ENCODE data around the gene GNAI1.

GNAI1 gene

DNA sequence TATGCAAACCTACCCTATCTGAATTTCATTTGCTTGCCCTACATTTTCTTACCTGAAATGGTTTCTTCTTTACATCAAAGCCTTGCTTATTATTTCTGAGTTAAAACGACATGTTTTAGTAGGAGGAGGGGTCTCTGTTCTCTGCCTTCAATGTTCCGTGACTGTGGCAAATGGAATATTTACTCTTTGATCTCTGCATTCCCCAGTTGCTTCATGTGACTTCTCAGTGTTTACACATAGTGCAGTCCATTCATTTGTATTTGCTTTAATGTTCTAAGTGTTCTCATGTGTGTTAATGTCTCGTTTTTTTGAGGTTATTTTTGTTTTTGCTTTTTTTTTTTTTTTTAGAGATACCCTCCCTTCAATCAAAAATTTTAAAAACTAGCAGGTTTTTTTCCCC, 75.8 kb downstream of the GNAI1 start:
- DNase-seq = no peak

GRCh38 chr7:80213814-80214213, 79.2 kb downstream of the GNAI1 start:
- no peak for DNase-seq

DNA sequence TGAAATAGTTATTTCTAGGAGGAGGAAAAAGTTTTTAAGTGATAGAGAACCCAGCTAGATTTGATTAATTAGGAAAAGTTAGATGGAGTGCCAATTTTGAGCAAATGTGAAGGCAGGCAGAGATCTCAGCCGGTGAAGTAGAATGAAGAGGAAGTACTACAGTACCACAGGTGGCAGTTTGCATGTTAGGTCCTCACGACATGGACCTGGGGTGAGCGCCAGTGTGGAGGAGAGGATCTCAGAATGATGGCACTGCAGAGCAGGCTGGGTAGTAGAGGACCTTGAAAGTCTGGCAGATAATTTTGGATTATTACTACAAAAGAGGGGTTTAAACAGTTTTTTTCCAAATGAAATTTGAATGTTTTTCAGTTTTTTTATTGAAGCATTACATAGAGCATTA, 81.1 kb downstream of the GNAI1 start:
- no peak for DNase-seq

DNA sequence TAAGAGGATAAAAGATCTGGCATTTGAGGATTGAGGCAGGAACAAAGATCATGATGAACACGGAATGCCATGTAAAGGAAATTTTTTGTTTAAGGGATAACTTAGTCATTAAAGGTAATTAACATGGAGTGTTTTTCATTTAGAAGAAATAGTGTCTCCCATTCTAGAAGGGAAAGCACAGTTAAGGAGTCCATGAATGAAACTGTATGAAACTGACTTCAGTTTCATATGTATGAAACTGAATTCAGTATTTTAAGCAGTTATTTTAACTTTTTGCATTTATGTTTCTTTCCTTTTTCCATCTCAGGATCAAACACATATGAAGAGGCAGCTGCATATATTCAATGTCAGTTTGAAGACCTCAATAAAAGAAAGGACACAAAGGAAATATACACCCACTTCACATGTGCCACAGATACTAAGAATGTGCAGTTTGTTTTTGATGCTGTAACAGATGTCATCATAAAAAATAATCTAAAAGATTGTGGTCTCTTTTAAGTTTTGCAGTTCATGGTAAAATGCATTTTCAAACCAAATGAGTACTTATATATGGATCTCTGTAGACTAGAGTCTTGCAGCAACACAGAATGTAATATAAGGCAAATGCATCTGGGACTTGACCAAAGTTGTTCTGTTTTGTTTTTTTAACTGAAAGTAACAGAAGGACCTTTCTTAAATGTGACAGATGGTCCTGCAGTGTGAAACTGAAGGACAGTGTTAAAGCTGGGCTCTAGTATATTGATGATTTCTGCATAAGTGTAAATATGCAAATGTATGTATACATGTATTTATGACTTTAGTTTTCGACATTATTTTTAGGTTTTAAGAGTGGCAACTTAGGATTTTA, 82.6 kb downstream of the GNAI1 start:
- no peak for DNase-seq

GRCh38 chr7:80218723-80219122, 84.1 kb downstream of the GNAI1 start:
- no peak for DNase-seq

- no peak for DNase-seq
Observed at GRCh38 chr7:80220022-80220634, 85.5 kb downstream of the GNAI1 start.

DNA sequence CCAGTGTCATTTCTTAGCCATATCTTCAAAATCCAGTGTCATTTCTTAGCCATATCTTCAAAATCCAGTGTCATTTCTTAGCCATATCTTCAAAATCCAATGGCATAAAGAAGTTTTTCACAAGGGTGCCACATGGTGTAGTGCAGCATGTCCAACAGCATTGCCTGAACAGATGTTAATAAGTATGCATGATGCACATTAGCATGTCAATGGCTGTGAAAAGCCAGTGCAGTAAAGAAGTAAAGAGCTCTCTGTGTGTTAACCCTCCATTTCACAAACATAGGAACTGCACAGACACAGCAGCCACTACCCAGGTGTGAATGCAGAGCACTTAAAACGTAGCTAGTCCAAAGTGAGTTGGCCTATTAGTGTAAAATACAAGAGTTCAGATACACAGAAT, 89.8 kb downstream of the GNAI1 start:
- peak in 1 of 51 donors; percentile 5 for DNase-seq

GRCh38 chr7:80225361-80225760, 90.7 kb downstream of the GNAI1 start:
- no peak for DNase-seq

DNA sequence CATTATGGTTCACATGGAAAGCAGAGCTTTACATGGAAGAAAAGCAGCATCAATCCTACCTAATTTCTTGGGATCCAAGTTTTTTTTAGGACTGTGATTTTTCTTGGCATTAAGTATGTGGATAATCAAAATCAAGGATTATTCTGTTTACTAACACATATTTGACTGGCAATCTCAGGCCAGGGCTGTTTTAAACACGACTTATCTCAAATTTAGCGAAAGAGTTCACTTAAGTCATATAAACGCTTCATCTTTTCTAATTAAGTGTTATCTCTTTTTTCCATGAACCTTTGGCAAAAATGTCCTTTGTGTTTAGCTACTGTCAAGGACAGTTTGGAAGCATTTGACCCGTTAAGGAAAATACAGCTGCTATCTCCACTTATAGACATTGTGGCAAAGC, 92.0 kb downstream of the GNAI1 start:
- no peak for DNase-seq

- DNase-seq = no peak
Observed at GRCh38 chr7:80230327-80230726, 95.7 kb downstream of the GNAI1 start.

GRCh38 chr7:80231707-80232106, 97.1 kb downstream of the GNAI1 start:
- no peak for DNase-seq

GRCh38 chr7:80232979-80233724, 98.5 kb downstream of the GNAI1 start:
- no peak for DNase-seq

GRCh38 chr7:80235334-80235733, 100.7 kb downstream of the GNAI1 start:
- DNase-seq = no peak

DNA sequence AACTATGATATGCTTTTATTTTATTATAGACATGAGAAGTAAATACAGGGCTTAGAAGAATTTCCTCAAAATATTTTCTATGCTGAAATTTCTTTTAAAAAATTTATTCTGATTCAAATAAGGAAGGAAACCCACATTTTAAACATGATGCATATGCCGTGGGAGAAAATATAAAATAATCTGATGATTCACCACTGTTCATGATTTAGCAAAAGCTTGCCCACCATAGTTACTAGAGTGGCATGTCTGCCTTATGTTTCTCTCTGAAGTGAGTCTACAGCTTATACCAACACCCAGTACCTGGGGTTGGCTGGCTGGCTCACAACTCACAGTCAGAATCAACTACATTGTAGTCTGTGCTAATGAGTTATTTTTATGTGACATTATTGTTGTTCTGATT, 102.0 kb downstream of the GNAI1 start:
- no peak for DNase-seq

GRCh38 chr7:80240265-80241025, 105.8 kb downstream of the GNAI1 start:
- DNase-seq = no peak

DNA sequence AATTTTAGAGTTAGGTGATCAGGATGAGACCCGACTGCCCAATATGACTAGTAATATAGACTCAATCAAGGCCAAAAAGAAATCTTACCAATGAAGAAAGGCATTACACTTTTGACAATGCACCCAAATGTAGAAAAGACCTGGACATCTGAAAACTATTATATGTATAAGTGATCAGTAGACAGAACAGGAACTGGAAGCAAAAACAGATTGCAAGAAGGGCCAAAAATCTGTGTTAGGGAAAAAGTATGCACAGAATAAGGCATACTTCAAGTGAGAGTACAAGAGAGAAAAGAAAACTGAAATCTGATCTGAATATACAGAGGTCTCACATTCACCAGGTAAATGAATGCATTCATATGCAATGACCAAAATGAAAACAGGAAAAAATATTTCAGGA, 107.0 kb downstream of the GNAI1 start:
- DNase-seq = no peak

DNA sequence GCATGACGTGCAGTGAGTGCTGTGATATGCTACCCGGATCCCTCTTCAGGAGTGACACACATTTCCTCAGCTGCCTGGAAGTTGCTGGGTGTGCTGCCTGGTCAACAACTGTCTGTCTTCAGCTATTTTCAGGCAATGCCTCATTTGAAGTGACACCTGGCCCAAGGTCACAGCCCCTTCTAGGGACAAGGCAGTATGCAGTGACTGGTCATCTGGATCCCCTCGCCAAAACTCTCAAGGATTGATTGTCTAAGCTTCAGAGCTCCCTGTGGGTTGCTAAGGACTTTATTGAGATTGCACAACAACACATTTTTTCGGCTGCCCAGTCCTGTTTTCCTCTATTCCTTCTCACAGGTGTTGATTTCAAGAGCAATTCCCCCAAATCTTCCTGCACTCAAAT, 108.8 kb downstream of the GNAI1 start:
- no peak for DNase-seq

DNA sequence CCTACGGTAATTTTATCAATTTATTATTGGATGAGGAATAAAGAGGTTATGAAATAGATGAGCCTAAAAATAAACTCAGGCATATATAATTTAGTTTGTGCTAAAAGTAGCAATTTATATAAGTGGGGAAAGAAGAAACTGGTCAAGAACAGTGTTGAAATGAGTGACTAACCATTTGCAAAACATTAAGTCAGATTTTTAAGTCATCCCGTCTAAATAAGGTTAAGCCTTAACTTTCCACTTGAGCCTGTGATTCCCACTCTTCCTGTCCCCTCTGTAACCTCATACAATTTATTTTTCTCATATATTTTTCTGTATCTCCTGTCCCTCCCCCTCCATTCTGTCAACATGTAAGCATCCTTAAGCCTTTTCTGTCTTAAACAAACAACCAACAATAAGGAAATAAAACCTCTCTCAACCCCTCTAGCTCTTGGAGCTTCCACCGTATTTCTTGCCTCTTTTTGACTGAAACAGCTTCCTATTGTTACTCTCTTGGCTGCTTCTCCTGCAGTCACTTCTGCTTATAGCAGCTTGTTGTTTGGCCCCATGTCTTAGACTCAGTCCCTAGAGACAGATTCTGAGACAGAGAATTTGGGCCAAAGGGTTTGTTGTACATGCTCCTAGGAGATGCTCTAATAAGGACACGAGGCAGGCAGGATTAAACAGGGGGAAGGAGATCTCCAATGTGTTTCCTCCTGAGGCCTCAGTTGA, 109.7 kb downstream of the GNAI1 start:
- DNase-seq = peak in 1 of 51 donors; percentile 11

- DNase-seq = no peak
Observed at GRCh38 chr7:80247144-80247543, 112.5 kb downstream of the GNAI1 start.

- no peak for DNase-seq
Observed at GRCh38 chr7:80247891-80248290, 113.3 kb downstream of the GNAI1 start.

DNA sequence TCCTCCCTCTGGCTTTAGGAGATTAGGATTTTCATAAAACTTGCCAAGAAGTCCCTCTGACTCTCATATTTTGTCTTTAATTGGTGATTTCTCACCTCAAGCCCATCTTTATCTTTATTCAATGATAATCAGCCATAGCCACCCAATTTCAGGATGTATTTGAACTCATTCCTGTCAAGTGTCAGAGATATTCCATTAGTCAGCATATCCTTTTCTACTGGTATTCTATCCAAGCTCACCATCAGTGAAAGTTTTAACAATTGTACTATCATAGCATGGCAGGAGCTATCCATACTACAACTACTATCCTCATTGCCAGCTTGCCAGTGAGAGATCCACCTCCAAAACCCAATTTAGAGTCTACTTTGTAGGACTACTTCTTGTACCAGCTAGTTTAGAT, 114.6 kb downstream of the GNAI1 start:
- DNase-seq = no peak
